Mammary epithelial cell (primary cell): ENCODE results near the gene NXF1.

ENCODE experiments used
- CTCF ChIP-seq, 2 donors: IDR thresholded peaks in 1 of 2; conservative IDR thresholded peaks in 1 of 2; 2 replicates each; pipeline ENCODE4 v1.5.1; 2011 to 2012; ENCODE audit warnings: inconsistent platforms in 2 of 2, low read length in 2 of 2, mild to moderate bottlenecking in 2 of 2, control low read depth in 1 of 2, low read depth in 1 of 2; ENCODE audit not compliant: insufficient read depth in 1 of 2; ENCODE audit errors: extremely low read depth in 1 of 2
- EZH2 ChIP-seq: IDR thresholded peaks from 2 replicates; pipeline ENCODE4 v1.6.1; 2012; ENCODE audit warnings: low read length, inconsistent platforms, borderline replicate concordance

GRCh38 chr11:62775646-62776045, 29.6 kb downstream of the NXF1 start:
- TF ChIP-seq CTCF (conservative IDR thresholded peaks at IDR 0.05 in 1 of 2, IDR thresholded peaks at IDR 0.05 in 1 of 2; ENCODE audit: extremely low read depth in 1 of 2, insufficient read depth in 1 of 2, low read depth in 1 of 2, low read length in 2 of 2): no peak
- no peak for TF ChIP-seq EZH2
